ENCODE measurements around the gene RIMBP3B. TPM values are rescaled to one million over a fixed set of nuclear protein-coding genes. Genes with fewer than 3 reads are reported as not detected.
A peak's percentile ranks its signal among the peaks of the same experiment; 100 is the strongest.
"Not testable (repeated sequence)": the region's sequence is repeated elsewhere in the genome, so short reads cannot be mapped to it uniquely, and the experiment has no call there.

RIMBP3B gene
- total RNA-seq, 4 donors from 2014 or later, result not detected

GRCh38 chr22:21435998-21436810 lies 52.7 kb downstream of the RIMBP3B start:
- not testable (repeated sequence) for H3K4me3 ChIP-seq, H3K27ac ChIP-seq, H3K27me3 ChIP-seq, H3K36me3 ChIP-seq, H3K9me3 ChIP-seq, H3K4me1 ChIP-seq
- peak in 1 of 3 donors; percentile 22 for DNase-seq

GRCh38 chr22:21438013-21438412 lies 54.5 kb downstream of the RIMBP3B start:
- not testable (repeated sequence) for H3K36me3 ChIP-seq, H3K9me3 ChIP-seq, DNase-seq, H3K4me3 ChIP-seq, H3K27ac ChIP-seq, H3K27me3 ChIP-seq, H3K4me1 ChIP-seq

Small RNAs within 50 kb of the gene (small RNA-seq; reads per million reads assigned to genes)
- gene RF00492, result 0 reads per million in 2 donors
- gene RN7SKP63, result 0 reads per million in 2 donors

Other genes starting within 250 kb of the RIMBP3B start
- 1 to 10 TPM; 5.0 to 9.5 (median 7.4) TPM for gene HIC2, start 33.6 kb downstream of the RIMBP3B start, total RNA-seq
- gene TMEM191C, start 83.6 kb downstream of the RIMBP3B start, total RNA-seq, result 10 to 100 TPM in 1 of 4 donors, 1 to 10 TPM in 2, under 1 TPM in 1; 0.83 to 14.5 (median 4.0) TPM
- under 1 TPM in 2 of 4 donors, not detected in 2; 0.54 to 0.83 TPM for gene RIMBP3C, start 167.7 kb downstream of the RIMBP3B start, total RNA-seq
- gene UBE2L3, start 184.0 kb downstream of the RIMBP3B start, total RNA-seq, result 10 to 100 TPM; 42.1 to 69.7 (median 50.1) TPM
- gene YDJC, start 246.3 kb downstream of the RIMBP3B start, total RNA-seq, result 10 to 100 TPM; 36.3 to 54.2 (median 38.8) TPM
- 1 to 10 TPM in 1 of 4 donors, under 1 TPM in 1, not detected in 2; 0.80 to 2.6 TPM for gene CCDC116, start 249.0 kb downstream of the RIMBP3B start, total RNA-seq